ENCODE results near the gene GAPDH. TPM values are rescaled to one million over a fixed set of nuclear protein-coding genes. Genes with fewer than 3 reads are reported as not detected.

The GAPDH gene
- total RNA-seq, 2 donors from 2014 or later: 640 to 695 TPM

GRCh38 chr12:6520186-6520585 lies 14.1 kb upstream of the GAPDH start:
- peak overlapping the region; percentile 43 for H3K27ac Mint-ChIP-seq
- H3K27me3 Mint-ChIP-seq: no peaks in the 10 kb centered on the region
- peaks cover 5% of the 10 kb centered on the region for H3K36me3 Mint-ChIP-seq (ENCODE audit: low read depth)
- no peaks in the 10 kb centered on the region for H3K9me3 ChIP-seq (ENCODE audit: control insufficient read depth, low read length, poor library complexity, severe bottlenecking)
- ATAC-seq (no peak), DNase-seq (no peak)
- H3K4me3 Mint-ChIP-seq: no peak overlapping the region
- peaks cover 4% of the 10 kb centered on the region for H3K4me1 Mint-ChIP-seq

- peaks cover 5% of the 10 kb centered on the region for H3K36me3 Mint-ChIP-seq (ENCODE audit: low read depth)
Observed at GRCh38 chr12:6522193-6522592, 12.1 kb upstream of the GAPDH start.

GRCh38 chr12:6523708-6524107 lies 10.6 kb upstream of the GAPDH start:
- Mint-ChIP-seq H3K36me3 (ENCODE audit: low read depth) (peaks cover 7% of the 10 kb centered on the region), H3K27me3 (no peaks in the 10 kb centered on the region), H3K27ac (peak overlapping the region; percentile 27), H3K4me1 (peaks cover 2% of the 10 kb centered on the region), H3K4me3 (no peak overlapping the region)
- H3K9me3 ChIP-seq (ENCODE audit: control insufficient read depth, low read length, poor library complexity, severe bottlenecking): no peaks in the 10 kb centered on the region
- DNase-seq: no peak
- ATAC-seq: no peak

More at GRCh38 chr12:6522193-6522592, 12.1 kb upstream of the GAPDH start:
- ATAC-seq (no peak), DNase-seq (no peak)
- Mint-ChIP-seq H3K27me3 (no peaks in the 10 kb centered on the region), H3K4me1 (peaks cover 4% of the 10 kb centered on the region), H3K27ac (no peak overlapping the region), H3K4me3 (no peak overlapping the region)
- no peaks in the 10 kb centered on the region for H3K9me3 ChIP-seq (ENCODE audit: control insufficient read depth, low read length, poor library complexity, severe bottlenecking)

- no peak for DNase-seq
- H3K36me3 Mint-ChIP-seq (ENCODE audit: low read depth): peaks cover 7% of the 10 kb centered on the region
- ATAC-seq: no peak
- no peak overlapping the region for H3K27ac Mint-ChIP-seq
- H3K9me3 ChIP-seq (ENCODE audit: control insufficient read depth, low read length, poor library complexity, severe bottlenecking): no peaks in the 10 kb centered on the region
- H3K4me3 Mint-ChIP-seq: no peak overlapping the region
- peaks cover 2% of the 10 kb centered on the region for H3K4me1 Mint-ChIP-seq
- H3K27me3 Mint-ChIP-seq: no peaks in the 10 kb centered on the region
Observed at GRCh38 chr12:6524648-6525047, 9.7 kb upstream of the GAPDH start.

GRCh38 chr12:6526201-6526600 lies 8.1 kb upstream of the GAPDH start:
- no peaks in the 10 kb centered on the region for H3K9me3 ChIP-seq (ENCODE audit: control insufficient read depth, low read length, poor library complexity, severe bottlenecking)
- Mint-ChIP-seq H3K36me3 (ENCODE audit: low read depth) (peaks cover 13% of the 10 kb centered on the region), H3K27me3 (no peaks in the 10 kb centered on the region), H3K4me3 (no peak overlapping the region), H3K27ac (no peak overlapping the region), H3K4me1 (peaks cover 7% of the 10 kb centered on the region)
- ATAC-seq (no peak), DNase-seq (no peak)

GRCh38 chr12:6526766-6527525 lies 7.4 kb upstream of the GAPDH start:
- Mint-ChIP-seq H3K36me3 (ENCODE audit: low read depth) (peaks cover 10% of the 10 kb centered on the region), H3K4me3 (no peak overlapping the region), H3K4me1 (peaks cover 7% of the 10 kb centered on the region), H3K27ac (no peak overlapping the region), H3K27me3 (no peaks in the 10 kb centered on the region)
- H3K9me3 ChIP-seq (ENCODE audit: control insufficient read depth, low read length, poor library complexity, severe bottlenecking): no peaks in the 10 kb centered on the region
- ATAC-seq (no peak), DNase-seq (no peak)

- Mint-ChIP-seq H3K4me3 (no peak overlapping the region), H3K36me3 (ENCODE audit: low read depth) (peaks cover 10% of the 10 kb centered on the region), H3K27ac (no peak overlapping the region), H3K27me3 (no peaks in the 10 kb centered on the region), H3K4me1 (peaks cover 13% of the 10 kb centered on the region)
- DNase-seq: no peak
- H3K9me3 ChIP-seq (ENCODE audit: control insufficient read depth, low read length, poor library complexity, severe bottlenecking): no peaks in the 10 kb centered on the region
- no peak for ATAC-seq
Observed at GRCh38 chr12:6527711-6528110, 6.6 kb upstream of the GAPDH start.

- Mint-ChIP-seq H3K36me3 (ENCODE audit: low read depth) (peaks cover 10% of the 10 kb centered on the region), H3K27ac (no peak overlapping the region), H3K4me3 (no peak overlapping the region), H3K4me1 (peaks cover 19% of the 10 kb centered on the region), H3K27me3 (no peaks in the 10 kb centered on the region)
- no peaks in the 10 kb centered on the region for H3K9me3 ChIP-seq (ENCODE audit: control insufficient read depth, low read length, poor library complexity, severe bottlenecking)
- ATAC-seq: no peak
- no peak for DNase-seq
Observed at GRCh38 chr12:6528539-6529235, 5.6 kb upstream of the GAPDH start.

- Mint-ChIP-seq H3K27me3 (no peaks in the 10 kb centered on the region), H3K27ac (peak overlapping the region; percentile 96)
Observed at GRCh38 chr12:6529291-6529737, 5.0 kb upstream of the GAPDH start.

GRCh38 chr12:6530576-6531260 lies 3.6 kb upstream of the GAPDH start:
- ATAC-seq (no peak), DNase-seq (no peak)
- H3K27me3 Mint-ChIP-seq: no peaks in the 10 kb centered on the region
- H3K4me1 Mint-ChIP-seq: peaks cover 25% of the 10 kb centered on the region
- H3K27ac Mint-ChIP-seq: peak overlapping the region; percentile 96
- no peak overlapping the region for H3K4me3 Mint-ChIP-seq
- peaks cover 8% of the 10 kb centered on the region for H3K36me3 Mint-ChIP-seq (ENCODE audit: low read depth)
- no peaks in the 10 kb centered on the region for H3K9me3 ChIP-seq (ENCODE audit: control insufficient read depth, low read length, poor library complexity, severe bottlenecking)

More at GRCh38 chr12:6529291-6529737, 5.0 kb upstream of the GAPDH start:
- Mint-ChIP-seq H3K4me1 (peaks cover 22% of the 10 kb centered on the region), H3K4me3 (no peak overlapping the region), H3K36me3 (ENCODE audit: low read depth) (peaks cover 8% of the 10 kb centered on the region)
- H3K9me3 ChIP-seq (ENCODE audit: control insufficient read depth, low read length, poor library complexity, severe bottlenecking): no peaks in the 10 kb centered on the region
- ATAC-seq (no peak), DNase-seq (no peak)

GRCh38 chr12:6532051-6532926 lies 2.0 kb upstream of the GAPDH start:
- H3K27me3 Mint-ChIP-seq: no peaks in the 10 kb centered on the region
- H3K9me3 ChIP-seq (ENCODE audit: control insufficient read depth, low read length, poor library complexity, severe bottlenecking): no peaks in the 10 kb centered on the region
- H3K4me1 Mint-ChIP-seq: peaks cover 31% of the 10 kb centered on the region
- peak; percentile 73 for ATAC-seq
- peak overlapping the region; percentile 96 for H3K27ac Mint-ChIP-seq
- peak overlapping the region; percentile 97 for H3K4me3 Mint-ChIP-seq
- DNase-seq: peak; percentile 62 to 79 (median 65)
- peaks cover 8% of the 10 kb centered on the region for H3K36me3 Mint-ChIP-seq (ENCODE audit: low read depth)

- no peaks in the 10 kb centered on the region for H3K27me3 Mint-ChIP-seq
- H3K36me3 Mint-ChIP-seq (ENCODE audit: low read depth): peaks cover 11% of the 10 kb centered on the region
- no peaks in the 10 kb centered on the region for H3K9me3 ChIP-seq (ENCODE audit: control insufficient read depth, low read length, poor library complexity, severe bottlenecking)
- H3K27ac Mint-ChIP-seq: peak overlapping the region; percentile 96
- ATAC-seq (no peak), DNase-seq (peak in 1 of 3 donors; percentile 33)
- peaks cover 37% of the 10 kb centered on the region for H3K4me1 Mint-ChIP-seq
- H3K4me3 Mint-ChIP-seq: peak overlapping the region; percentile 97
Observed at GRCh38 chr12:6532927-6533652, 1.2 kb upstream of the GAPDH start.

All from T-helper 17 cell (primary cell).